ENCODE data around the gene SYT1. TPM values are rescaled to one million over a fixed set of nuclear protein-coding genes. Genes with fewer than 3 reads are reported as not detected.
A peak's percentile ranks its signal among the peaks of the same experiment; 100 is the strongest.

Gene SYT1
- total RNA-seq, 3 donors from 2014 or later = 1.4 to 11.8 (median 2.0) TPM

- intact Hi-C loops (cut with DNase I, micrococcal nuclease) = no loop called here
- H3K4me1 ChIP-seq (ENCODE audit: low read depth) = peaks cover 5% of the 10 kb centered on the region
Observed at GRCh38 chr12:78866518-78866917, 1.9 kb downstream of the SYT1 start.

GRCh38 chr12:78870539-78870938 is 6.0 kb downstream of the SYT1 start:
- Histone ChIP-seq H3K9me3 (no peaks in the 10 kb centered on the region), H3K4me1 (ENCODE audit: low read depth) (no peaks in the 10 kb centered on the region), H3K36me3 (ENCODE audit: low read depth) (no peaks in the 10 kb centered on the region), H3K4me3 (no peak overlapping the region)
- ATAC-seq (no peak), DNase-seq (no peak)
- TF ChIP-seq CTCF (IDR thresholded peaks at IDR 0.05) = no peak
- intact Hi-C loops (cut with DNase I, micrococcal nuclease) = no loop called here

More at GRCh38 chr12:78866518-78866917, 1.9 kb downstream of the SYT1 start:
- TF ChIP-seq CTCF (IDR thresholded peaks at IDR 0.05) = no peak
- no peak for ATAC-seq
- DNase-seq = no peak
- Histone ChIP-seq H3K9me3 (no peaks in the 10 kb centered on the region), H3K36me3 (ENCODE audit: low read depth) (no peaks in the 10 kb centered on the region), H3K4me3 (no peak overlapping the region)

- H3K36me3 ChIP-seq (ENCODE audit: low read depth) = no peaks in the 10 kb centered on the region
- no peak for ATAC-seq
- intact Hi-C loops (cut with DNase I, micrococcal nuclease) = no loop called here
- no peak for DNase-seq
- no peak for TF ChIP-seq CTCF (IDR thresholded peaks at IDR 0.05)
- no peaks in the 10 kb centered on the region for H3K4me1 ChIP-seq (ENCODE audit: low read depth)
- no peak overlapping the region for H3K4me3 ChIP-seq
- H3K9me3 ChIP-seq = no peaks in the 10 kb centered on the region
Observed at GRCh38 chr12:78871566-78871965, 7.0 kb downstream of the SYT1 start.

GRCh38 chr12:78878459-78878858 is 13.9 kb downstream of the SYT1 start:
- intact Hi-C loops (cut with DNase I, micrococcal nuclease) = no loop called here
- Histone ChIP-seq H3K4me3 (no peak overlapping the region), H3K36me3 (ENCODE audit: low read depth) (no peaks in the 10 kb centered on the region), H3K9me3 (no peaks in the 10 kb centered on the region), H3K4me1 (ENCODE audit: low read depth) (peaks cover 11% of the 10 kb centered on the region)
- ATAC-seq = peak; percentile 75
- DNase-seq = no peak
- no peak for TF ChIP-seq CTCF (IDR thresholded peaks at IDR 0.05)

GRCh38 chr12:78878866-78879265 is 14.3 kb downstream of the SYT1 start:
- H3K9me3 ChIP-seq = no peaks in the 10 kb centered on the region
- intact Hi-C loops (cut with DNase I, micrococcal nuclease) = no loop called here
- ATAC-seq (peak; percentile 68), DNase-seq (peak in 1 of 3 donors; percentile 8)
- H3K4me3 ChIP-seq = no peak overlapping the region
- no peak for TF ChIP-seq CTCF (IDR thresholded peaks at IDR 0.05)
- H3K4me1 ChIP-seq (ENCODE audit: low read depth) = peaks cover 11% of the 10 kb centered on the region
- H3K36me3 ChIP-seq (ENCODE audit: low read depth) = no peaks in the 10 kb centered on the region

GRCh38 chr12:78880078-78880477 is 15.5 kb downstream of the SYT1 start:
- Histone ChIP-seq H3K4me3 (no peak overlapping the region), H3K4me1 (ENCODE audit: low read depth) (peaks cover 11% of the 10 kb centered on the region), H3K36me3 (ENCODE audit: low read depth) (no peaks in the 10 kb centered on the region), H3K9me3 (no peaks in the 10 kb centered on the region)
- TF ChIP-seq CTCF (IDR thresholded peaks at IDR 0.05) = no peak
- ATAC-seq (no peak), DNase-seq (no peak)
- intact Hi-C loops (cut with DNase I, micrococcal nuclease) = no loop called here
